ENCODE measurements around the gene PLEKHG5. TPM values are rescaled to one million over a fixed set of nuclear protein-coding genes. Genes with fewer than 3 reads are reported as not detected.
A peak's percentile ranks its signal among the peaks of the same experiment; 100 is the strongest.
"Not testable (repeated sequence)": the region's sequence is repeated elsewhere in the genome, so short reads cannot be mapped to it uniquely, and the experiment has no call there.

Gene PLEKHG5
- total and polyA plus RNA-seq, 9 donors, result 7.6 to 14.5 (median 12.1) TPM

DNA sequence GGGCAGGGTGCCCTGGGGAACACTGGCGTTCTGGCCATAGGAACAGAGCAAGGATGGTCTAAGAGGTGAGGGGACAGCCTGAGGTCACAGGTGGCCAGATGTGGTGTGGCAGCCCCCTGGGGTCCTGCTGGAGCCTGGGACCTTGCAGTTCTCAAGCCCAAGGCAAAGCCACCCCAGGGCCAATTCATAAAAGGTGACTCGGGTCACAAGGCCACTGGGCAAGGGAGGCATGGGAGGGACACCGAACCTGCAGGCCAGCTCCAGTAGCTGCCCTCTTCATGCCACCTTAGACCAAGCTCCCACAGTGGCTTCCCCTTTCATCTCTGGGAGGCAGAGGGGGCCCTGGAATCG lies 44.8 kb downstream of the PLEKHG5 start:
- Histone ChIP-seq H3K9me3 (replicated peaks; ENCODE audit: control insufficient read depth, low read depth, low read length) (no peaks in the 10 kb centered on the region), H3K27me3 (ENCODE audit: control insufficient read depth, insufficient read depth, low read length) (peaks cover 70% of the 10 kb centered on the region), H3K27ac (ENCODE audit: low read length) (no peak overlapping the region), H3K36me3 (ENCODE audit: control insufficient read depth, insufficient read depth, low read length) (no peaks in the 10 kb centered on the region), H3K4me1 (ENCODE audit: control insufficient read depth, insufficient read depth, low read length) (peaks cover 17% of the 10 kb centered on the region), H3K4me3 (ENCODE audit: low read length) (no peak overlapping the region)
- WGBS (ENCODE audit: insufficient coverage), result 36% methylated on average over 3 of the region's 4 CpGs
- DNase-seq, result no peak

DNA sequence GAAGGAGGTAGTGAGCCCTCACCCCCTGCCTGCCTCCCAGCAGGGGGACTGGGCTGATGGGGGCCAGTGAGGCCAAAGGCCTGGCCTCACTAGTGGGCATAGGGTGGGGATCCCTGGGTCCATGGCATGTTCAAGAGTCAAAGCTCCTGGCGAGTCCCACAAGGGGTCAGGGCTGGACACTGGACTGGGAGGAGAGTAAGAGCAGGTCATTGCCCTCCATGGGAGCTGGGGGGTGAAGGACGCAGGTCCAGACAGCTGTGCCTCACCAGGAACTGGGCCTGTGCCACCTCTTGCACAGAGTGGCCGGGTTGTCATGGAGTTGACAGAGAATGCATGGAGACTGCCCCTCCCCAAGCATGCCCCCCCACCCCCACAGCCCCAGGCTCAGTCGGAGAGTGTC lies 45.5 kb downstream of the PLEKHG5 start:
- Histone ChIP-seq H3K4me1 (ENCODE audit: control insufficient read depth, insufficient read depth, low read length) (peaks cover 17% of the 10 kb centered on the region), H3K27me3 (ENCODE audit: control insufficient read depth, insufficient read depth, low read length) (peaks cover 70% of the 10 kb centered on the region)
- not testable (repeated sequence) for H3K27ac ChIP-seq (ENCODE audit: low read length); H3K9me3 ChIP-seq (replicated peaks; ENCODE audit: control insufficient read depth, low read depth, low read length); H3K4me3 ChIP-seq (ENCODE audit: low read length); H3K36me3 ChIP-seq (ENCODE audit: control insufficient read depth, insufficient read depth, low read length); DNase-seq
- WGBS (ENCODE audit: insufficient coverage), result 100% methylated on average over 1 of the region's 4 CpGs

DNA sequence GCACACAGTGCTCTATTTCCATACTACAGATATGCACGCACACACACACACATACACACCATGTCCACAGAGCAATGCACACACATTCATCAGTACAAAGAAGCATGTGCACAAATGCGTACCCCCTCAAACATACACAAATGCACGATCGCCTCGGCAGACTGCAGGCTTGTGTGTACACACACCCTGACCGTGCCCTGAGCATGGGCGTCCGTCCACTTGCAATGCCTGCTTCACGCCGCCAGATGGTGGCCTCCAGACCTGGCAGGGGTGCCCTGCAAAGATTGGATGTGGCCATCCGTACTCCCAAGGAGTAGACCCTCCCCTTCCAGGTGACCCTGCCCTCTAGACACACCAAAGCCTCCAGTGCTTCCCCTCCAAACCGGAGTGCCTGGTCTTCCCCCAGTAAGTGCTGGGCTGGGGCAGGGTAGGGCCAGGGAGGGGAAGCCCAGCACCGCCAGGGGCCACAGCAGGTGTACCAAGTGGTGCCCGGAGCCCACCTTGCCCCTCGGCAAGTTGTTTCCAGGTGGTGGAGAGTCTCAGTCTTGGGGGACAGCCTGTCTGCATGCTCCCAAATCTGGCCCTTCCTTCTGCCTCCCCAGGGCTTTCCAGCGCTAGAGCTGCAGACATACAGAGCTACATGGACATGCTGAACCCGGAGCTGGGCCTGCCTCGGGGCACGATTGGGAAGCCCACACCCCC lies 46.3 kb downstream of the PLEKHG5 start:
- Histone ChIP-seq H3K27me3 (ENCODE audit: control insufficient read depth, insufficient read depth, low read length) (peaks cover 68% of the 10 kb centered on the region), H3K36me3 (ENCODE audit: control insufficient read depth, insufficient read depth, low read length) (no peaks in the 10 kb centered on the region), H3K4me3 (ENCODE audit: low read length) (no peak overlapping the region), H3K4me1 (ENCODE audit: control insufficient read depth, insufficient read depth, low read length) (peaks cover 17% of the 10 kb centered on the region), H3K9me3 (replicated peaks; ENCODE audit: control insufficient read depth, low read depth, low read length) (no peaks in the 10 kb centered on the region), H3K27ac (ENCODE audit: low read length) (no peak overlapping the region)
- WGBS (ENCODE audit: insufficient coverage), result 37% methylated on average over 8 of the region's 19 CpGs
- no peak for DNase-seq

DNA sequence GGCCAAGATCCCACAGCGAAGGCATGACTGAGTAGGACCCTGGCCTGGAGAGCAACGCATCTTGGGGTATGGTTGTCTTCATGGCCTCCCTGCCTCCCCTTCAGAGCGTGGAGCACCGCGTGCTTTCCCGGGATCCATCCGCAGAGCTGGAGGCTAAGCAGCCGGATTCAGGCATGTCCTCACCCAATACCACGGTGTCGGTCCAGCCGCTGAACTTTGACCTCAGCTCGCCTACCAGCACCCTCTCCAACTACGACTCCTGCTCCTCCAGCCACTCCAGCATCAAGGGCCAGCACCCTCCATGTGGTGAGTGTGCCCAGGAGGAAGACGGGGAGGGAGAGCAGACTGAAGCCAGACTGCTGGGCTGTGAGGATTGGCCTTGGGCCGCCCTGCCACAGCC lies 47.1 kb downstream of the PLEKHG5 start:
- H3K36me3 ChIP-seq (ENCODE audit: control insufficient read depth, insufficient read depth, low read length), result no peaks in the 10 kb centered on the region
- DNase-seq, result no peak
- peaks cover 17% of the 10 kb centered on the region for H3K4me1 ChIP-seq (ENCODE audit: control insufficient read depth, insufficient read depth, low read length)
- no peak overlapping the region for H3K4me3 ChIP-seq (ENCODE audit: low read length)
- 84% methylated on average over 11 of the region's 15 CpGs for WGBS (ENCODE audit: insufficient coverage)
- no peaks in the 10 kb centered on the region for H3K9me3 ChIP-seq (replicated peaks; ENCODE audit: control insufficient read depth, low read depth, low read length)
- peaks cover 68% of the 10 kb centered on the region for H3K27me3 ChIP-seq (ENCODE audit: control insufficient read depth, insufficient read depth, low read length)
- H3K27ac ChIP-seq (ENCODE audit: low read length), result no peak overlapping the region

DNA sequence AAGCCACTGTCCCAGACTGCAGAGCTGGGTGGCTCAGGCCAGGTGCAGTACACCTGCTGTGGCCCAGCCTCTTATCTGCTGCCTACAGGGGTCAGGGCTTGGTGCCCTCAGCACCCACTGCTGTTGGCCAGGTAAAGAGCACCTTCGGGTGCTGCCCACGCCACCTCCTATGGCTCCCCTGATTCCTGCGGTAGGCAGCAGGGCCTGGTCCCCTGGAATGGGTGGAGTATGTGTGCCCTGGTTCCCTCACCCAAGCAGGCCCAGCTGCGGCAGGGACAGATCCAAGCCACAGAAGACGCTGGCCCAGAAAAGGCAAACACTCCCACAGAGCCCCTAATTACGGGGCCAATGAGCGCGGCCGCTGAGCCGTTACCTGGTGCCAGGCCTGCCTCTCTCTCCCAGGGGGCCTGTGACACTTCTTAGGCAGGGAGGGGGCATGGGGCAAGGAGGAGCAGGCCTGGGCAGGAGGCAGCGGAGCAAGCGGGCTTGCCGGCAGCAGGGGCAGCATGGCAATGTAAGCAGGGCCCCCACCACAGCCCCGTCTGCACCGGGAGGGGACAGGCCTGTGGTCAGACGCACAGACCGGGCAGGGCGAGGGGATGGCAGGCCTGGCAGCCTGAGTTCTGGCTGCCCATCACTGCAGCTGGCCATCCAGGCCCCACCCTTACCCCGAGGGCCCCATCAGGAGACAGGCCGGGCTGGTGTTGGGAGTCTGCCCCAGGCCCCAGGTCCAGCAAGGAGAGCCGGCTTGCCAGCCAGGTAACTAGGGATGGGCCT lies 47.9 kb downstream of the PLEKHG5 start:
- WGBS (ENCODE audit: insufficient coverage), result 65% methylated on average over 12 of the region's 21 CpGs
- Histone ChIP-seq H3K4me1 (ENCODE audit: control insufficient read depth, insufficient read depth, low read length) (peaks cover 17% of the 10 kb centered on the region), H3K9me3 (replicated peaks; ENCODE audit: control insufficient read depth, low read depth, low read length) (no peaks in the 10 kb centered on the region), H3K27ac (ENCODE audit: low read length) (no peak overlapping the region), H3K36me3 (ENCODE audit: control insufficient read depth, insufficient read depth, low read length) (no peaks in the 10 kb centered on the region), H3K4me3 (ENCODE audit: low read length) (no peak overlapping the region), H3K27me3 (ENCODE audit: control insufficient read depth, insufficient read depth, low read length) (peaks cover 69% of the 10 kb centered on the region)
- no peak for DNase-seq

DNA sequence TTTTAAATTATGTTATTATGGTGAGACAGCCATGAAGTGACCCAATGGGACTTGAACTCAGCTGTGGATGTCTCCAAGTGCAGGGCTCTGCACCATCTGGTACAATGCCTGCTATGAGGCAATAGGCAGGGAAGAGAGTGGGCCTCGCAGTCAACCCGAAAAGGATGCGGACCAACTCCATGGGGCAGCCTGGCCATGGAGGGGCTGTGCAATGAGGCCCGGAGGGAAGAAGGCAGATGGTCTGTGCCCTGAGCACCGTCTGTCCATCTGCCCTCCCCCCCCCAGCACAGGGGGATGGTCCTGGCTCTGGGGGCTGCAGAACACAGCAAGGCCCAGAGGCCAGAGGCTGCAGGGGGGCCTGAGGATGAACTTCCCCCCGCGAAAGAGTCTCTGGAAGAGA lies 49.9 kb downstream of the PLEKHG5 start:
- no peaks in the 10 kb centered on the region for H3K9me3 ChIP-seq (replicated peaks; ENCODE audit: control insufficient read depth, low read depth, low read length)
- no peak overlapping the region for H3K27ac ChIP-seq (ENCODE audit: low read length)
- no peak for DNase-seq
- H3K27me3 ChIP-seq (ENCODE audit: control insufficient read depth, insufficient read depth, low read length), result peaks cover 55% of the 10 kb centered on the region
- H3K4me3 ChIP-seq (ENCODE audit: low read length), result no peak overlapping the region
- H3K4me1 ChIP-seq (ENCODE audit: control insufficient read depth, insufficient read depth, low read length), result no peaks in the 10 kb centered on the region
- 83% methylated on average over 4 of the region's 7 CpGs for WGBS (ENCODE audit: insufficient coverage)
- H3K36me3 ChIP-seq (ENCODE audit: control insufficient read depth, insufficient read depth, low read length), result no peaks in the 10 kb centered on the region

DNA sequence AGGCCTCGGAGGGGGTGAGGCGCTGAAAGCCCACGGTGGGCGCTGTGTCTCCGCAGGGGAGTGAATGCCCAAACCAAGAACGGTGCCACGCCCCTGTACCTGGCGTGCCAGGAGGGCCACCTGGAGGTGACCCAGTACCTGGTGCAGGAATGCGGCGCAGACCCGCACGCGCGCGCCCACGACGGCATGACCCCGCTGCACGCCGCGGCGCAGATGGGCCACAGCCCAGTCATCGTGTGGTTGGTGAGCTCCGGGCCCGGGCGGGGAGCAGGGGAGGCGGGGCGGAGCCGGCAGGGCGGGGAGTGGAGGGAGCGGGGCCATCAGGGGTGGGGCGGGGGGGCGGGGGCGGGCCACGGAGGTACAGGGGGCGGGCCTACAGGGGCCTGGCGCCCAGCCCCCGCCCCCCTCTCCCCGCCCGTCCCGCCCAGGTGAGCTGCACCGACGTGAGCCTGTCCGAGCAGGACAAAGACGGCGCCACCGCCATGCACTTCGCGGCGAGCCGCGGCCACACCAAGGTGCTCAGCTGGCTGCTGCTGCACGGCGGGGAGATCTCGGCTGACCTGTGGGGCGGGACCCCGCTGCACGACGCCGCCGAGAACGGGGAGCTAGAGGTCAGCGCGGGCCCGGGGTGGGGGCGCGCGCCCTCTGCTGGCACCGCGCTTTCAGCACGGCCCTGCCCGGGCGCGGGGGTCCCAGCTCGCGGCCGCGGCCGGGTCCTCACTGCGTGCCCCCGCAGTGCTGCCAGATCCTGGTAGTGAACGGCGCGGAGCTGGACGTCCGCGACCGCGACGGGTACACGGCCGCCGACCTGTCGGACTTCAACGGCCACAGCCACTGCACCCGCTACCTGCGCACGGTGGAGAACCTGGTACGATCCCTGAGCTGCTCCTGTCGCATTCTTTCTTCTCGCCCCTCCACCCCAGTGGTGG lies 51.0 kb downstream of the PLEKHG5 start:
- Histone ChIP-seq H3K9me3 (replicated peaks; ENCODE audit: control insufficient read depth, low read depth, low read length) (no peaks in the 10 kb centered on the region), H3K27me3 (ENCODE audit: control insufficient read depth, insufficient read depth, low read length) (peaks cover 49% of the 10 kb centered on the region), H3K36me3 (ENCODE audit: control insufficient read depth, insufficient read depth, low read length) (no peaks in the 10 kb centered on the region), H3K4me1 (ENCODE audit: control insufficient read depth, insufficient read depth, low read length) (no peaks in the 10 kb centered on the region), H3K4me3 (ENCODE audit: low read length) (no peak overlapping the region), H3K27ac (ENCODE audit: low read length) (no peak overlapping the region)
- no peak for DNase-seq
- 1% methylated on average over 77 of the region's 101 CpGs for WGBS (ENCODE audit: insufficient coverage)

DNA sequence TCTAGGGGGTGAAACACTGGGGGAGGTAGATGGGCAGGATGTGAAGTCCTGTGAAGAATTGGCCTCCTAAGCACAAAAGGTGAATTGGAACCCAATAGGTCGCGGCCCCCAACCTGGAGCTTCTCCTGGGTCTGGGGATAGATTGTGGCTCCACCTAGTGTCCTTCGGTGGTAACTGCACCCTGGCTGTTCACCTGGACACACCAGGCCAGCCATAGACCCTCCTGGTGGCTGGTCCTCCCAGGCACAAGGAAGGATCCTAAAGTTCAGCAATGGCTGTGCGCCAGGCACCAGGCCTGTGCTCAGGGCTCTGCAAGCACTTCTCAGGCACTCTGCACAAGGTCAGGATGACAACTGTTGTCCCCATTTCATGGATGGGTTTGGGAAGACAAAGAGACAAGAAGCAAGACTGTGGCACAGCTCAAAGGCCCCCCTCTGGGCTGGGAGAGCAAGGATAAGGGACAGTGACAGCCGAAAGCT lies 53.4 kb downstream of the PLEKHG5 start:
- WGBS (ENCODE audit: insufficient coverage), result 18% methylated on average over 5 of the region's 5 CpGs

DNA sequence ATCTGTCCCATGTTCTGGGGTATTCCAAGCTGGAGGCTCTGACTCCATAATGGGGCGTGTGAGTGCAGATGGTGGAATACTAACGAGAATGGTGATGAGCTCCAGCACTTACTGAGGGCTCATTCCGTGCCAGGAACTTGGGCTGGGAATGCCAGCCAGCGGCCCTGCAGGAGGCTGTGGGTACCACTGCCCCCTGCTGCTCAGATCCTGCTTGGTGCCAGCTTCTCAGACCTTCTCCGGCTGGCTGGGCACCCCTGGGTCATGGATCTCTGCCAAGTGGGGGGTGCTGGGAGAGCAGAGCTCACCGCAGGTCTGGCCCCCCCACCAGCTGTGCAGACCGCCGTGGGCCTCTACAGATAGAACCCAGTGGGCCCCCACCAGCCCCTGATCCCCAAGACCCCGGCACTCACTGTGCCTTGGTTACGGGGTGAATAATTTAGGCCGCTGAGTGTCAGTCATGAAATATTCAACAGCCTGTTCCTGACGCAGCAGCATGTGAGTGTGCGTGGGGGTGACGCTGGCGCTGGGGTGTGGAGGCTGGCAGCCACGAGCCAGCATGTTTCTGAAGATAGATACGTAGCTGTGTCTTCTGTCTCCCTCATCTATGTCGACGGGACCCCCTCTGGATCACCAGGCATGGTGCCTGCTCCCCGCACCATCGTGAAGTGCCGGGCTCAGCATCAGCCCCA lies 54.3 kb downstream of the PLEKHG5 start:
- H3K9me3 ChIP-seq (replicated peaks; ENCODE audit: control insufficient read depth, low read depth, low read length); H3K4me3 ChIP-seq (ENCODE audit: low read length); H3K27ac ChIP-seq (ENCODE audit: low read length); DNase-seq; H3K36me3 ChIP-seq (ENCODE audit: control insufficient read depth, insufficient read depth, low read length); H3K4me1 ChIP-seq (ENCODE audit: control insufficient read depth, insufficient read depth, low read length): not testable (repeated sequence)
- peaks cover 41% of the 10 kb centered on the region for H3K27me3 ChIP-seq (ENCODE audit: control insufficient read depth, insufficient read depth, low read length)
- WGBS (ENCODE audit: insufficient coverage), result 64% methylated on average over 11 of the region's 22 CpGs

More for the DNA sequence above, 53.4 kb downstream of the PLEKHG5 start:
- Histone ChIP-seq H3K27me3 (ENCODE audit: control insufficient read depth, insufficient read depth, low read length) (peaks cover 41% of the 10 kb centered on the region), H3K4me1 (ENCODE audit: control insufficient read depth, insufficient read depth, low read length) (no peaks in the 10 kb centered on the region), H3K36me3 (ENCODE audit: control insufficient read depth, insufficient read depth, low read length) (no peaks in the 10 kb centered on the region), H3K9me3 (replicated peaks; ENCODE audit: control insufficient read depth, low read depth, low read length) (no peaks in the 10 kb centered on the region), H3K27ac (ENCODE audit: low read length) (no peak overlapping the region), H3K4me3 (ENCODE audit: low read length) (no peak overlapping the region)
- DNase-seq, result peak; percentile 49
